ENCODE measurements around the gene LCA5.

Gene LCA5

GRCh38 chr6:79551401-79551800, 14.2 kb upstream of the LCA5 start:
- H3K79me2 ChIP-seq (ENCODE audit: control insufficient read depth, low read length), result no peaks in the 10 kb centered on the region
- no peak overlapping the region for H3K27ac ChIP-seq (ENCODE audit: low read depth, low read length)
- no peak for TF ChIP-seq EZH2phosphoT487 (IDR thresholded peaks at IDR 0.05; ENCODE audit: borderline replicate concordance, low read length)
- TF ChIP-seq, protein P1, sequence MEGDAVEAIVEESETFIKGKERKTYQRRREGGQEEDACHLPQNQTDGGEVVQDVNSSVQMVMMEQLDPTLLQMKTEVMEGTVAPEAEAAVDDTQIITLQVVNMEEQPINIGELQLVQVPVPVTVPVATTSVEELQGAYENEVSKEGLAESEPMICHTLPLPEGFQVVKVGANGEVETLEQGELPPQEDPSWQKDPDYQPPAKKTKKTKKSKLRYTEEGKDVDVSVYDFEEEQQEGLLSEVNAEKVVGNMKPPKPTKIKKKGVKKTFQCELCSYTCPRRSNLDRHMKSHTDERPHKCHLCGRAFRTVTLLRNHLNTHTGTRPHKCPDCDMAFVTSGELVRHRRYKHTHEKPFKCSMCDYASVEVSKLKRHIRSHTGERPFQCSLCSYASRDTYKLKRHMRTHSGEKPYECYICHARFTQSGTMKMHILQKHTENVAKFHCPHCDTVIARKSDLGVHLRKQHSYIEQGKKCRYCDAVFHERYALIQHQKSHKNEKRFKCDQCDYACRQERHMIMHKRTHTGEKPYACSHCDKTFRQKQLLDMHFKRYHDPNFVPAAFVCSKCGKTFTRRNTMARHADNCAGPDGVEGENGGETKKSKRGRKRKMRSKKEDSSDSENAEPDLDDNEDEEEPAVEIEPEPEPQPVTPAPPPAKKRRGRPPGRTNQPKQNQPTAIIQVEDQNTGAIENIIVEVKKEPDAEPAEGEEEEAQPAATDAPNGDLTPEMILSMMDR (IDR thresholded peaks at IDR 0.05; ENCODE audit: low read depth, low read length, poor library complexity, severe bottlenecking), result no peak
- no peaks in the 10 kb centered on the region for H3K36me3 ChIP-seq (ENCODE audit: control insufficient read depth, low read length)
- no peaks in the 10 kb centered on the region for H3K27me3 ChIP-seq (ENCODE audit: control insufficient read depth, low read length)
- no peak overlapping the region for H3K4me3 ChIP-seq (ENCODE audit: low read length)
- H3K9me2 ChIP-seq (replicated peaks; ENCODE audit: control insufficient read depth, low read length), result no peaks in the 10 kb centered on the region
- no peaks in the 10 kb centered on the region for H3K4me1 ChIP-seq (ENCODE audit: control insufficient read depth, low read length)
- H4K20me1 ChIP-seq (ENCODE audit: control insufficient read depth, insufficient read depth, low read depth, low read length), result no peaks in the 10 kb centered on the region
- H3F3A ChIP-seq (ENCODE audit: control insufficient read depth, insufficient read depth), result no peaks in the 10 kb centered on the region
- H3K4me2 ChIP-seq (ENCODE audit: low read length), result no peak overlapping the region
- no peaks in the 10 kb centered on the region for H3K9me3 ChIP-seq (ENCODE audit: control insufficient read depth, insufficient read depth, low read length)

GRCh38 chr6:79548304-79548703, 11.1 kb upstream of the LCA5 start:
- H3K4me1 ChIP-seq (ENCODE audit: control insufficient read depth, low read length), result no peaks in the 10 kb centered on the region
- no peak overlapping the region for H3K4me3 ChIP-seq (ENCODE audit: low read length)
- no peak overlapping the region for H3K4me2 ChIP-seq (ENCODE audit: low read length)
- no peak overlapping the region for H3K27ac ChIP-seq (ENCODE audit: low read depth, low read length)
- H3K79me2 ChIP-seq (ENCODE audit: control insufficient read depth, low read length), result no peaks in the 10 kb centered on the region
- TF ChIP-seq, protein P1 (IDR thresholded peaks at IDR 0.05; ENCODE audit: low read depth, low read length, poor library complexity, severe bottlenecking), result no peak
- no peak for TF ChIP-seq EZH2phosphoT487 (IDR thresholded peaks at IDR 0.05; ENCODE audit: borderline replicate concordance, low read length)
- H3F3A ChIP-seq (ENCODE audit: control insufficient read depth, insufficient read depth), result no peaks in the 10 kb centered on the region
- no peaks in the 10 kb centered on the region for H3K9me3 ChIP-seq (ENCODE audit: control insufficient read depth, insufficient read depth, low read length)
- no peaks in the 10 kb centered on the region for H3K9me2 ChIP-seq (replicated peaks; ENCODE audit: control insufficient read depth, low read length)
- H3K27me3 ChIP-seq (ENCODE audit: control insufficient read depth, low read length), result no peaks in the 10 kb centered on the region
- H3K36me3 ChIP-seq (ENCODE audit: control insufficient read depth, low read length), result no peaks in the 10 kb centered on the region
- no peaks in the 10 kb centered on the region for H4K20me1 ChIP-seq (ENCODE audit: control insufficient read depth, insufficient read depth, low read depth, low read length)

GRCh38 chr6:79546186-79546585, 9.0 kb upstream of the LCA5 start:
- H3K9me3 ChIP-seq (ENCODE audit: control insufficient read depth, insufficient read depth, low read length), result no peaks in the 10 kb centered on the region
- TF ChIP-seq EZH2phosphoT487 (IDR thresholded peaks at IDR 0.05; ENCODE audit: borderline replicate concordance, low read length), result no peak
- TF ChIP-seq, protein P1 (IDR thresholded peaks at IDR 0.05; ENCODE audit: low read depth, low read length, poor library complexity, severe bottlenecking), result no peak

More at GRCh38 chr6:79546186-79546585, 9.0 kb upstream of the LCA5 start:
- H3K9me2 ChIP-seq (replicated peaks; ENCODE audit: control insufficient read depth, low read length), result no peaks in the 10 kb centered on the region
- no peaks in the 10 kb centered on the region for H3K36me3 ChIP-seq (ENCODE audit: control insufficient read depth, low read length)
- no peak overlapping the region for H3K27ac ChIP-seq (ENCODE audit: low read depth, low read length)
- no peaks in the 10 kb centered on the region for H3F3A ChIP-seq (ENCODE audit: control insufficient read depth, insufficient read depth)
- H3K4me2 ChIP-seq (ENCODE audit: low read length), result no peak overlapping the region
- H3K27me3 ChIP-seq (ENCODE audit: control insufficient read depth, low read length), result no peaks in the 10 kb centered on the region
- no peaks in the 10 kb centered on the region for H4K20me1 ChIP-seq (ENCODE audit: control insufficient read depth, insufficient read depth, low read depth, low read length)
- no peaks in the 10 kb centered on the region for H3K4me1 ChIP-seq (ENCODE audit: control insufficient read depth, low read length)
- H3K79me2 ChIP-seq (ENCODE audit: control insufficient read depth, low read length), result no peaks in the 10 kb centered on the region
- no peak overlapping the region for H3K4me3 ChIP-seq (ENCODE audit: low read length)
